Loucy (cell line): ENCODE results near the gene CTBP2.

Source experiments
- CTCF ChIP-seq: fragments of 200-600 bp; sonication (generic); conservative IDR thresholded peaks from 2 replicates; pipeline ENCODE4 v1.5.1; 2014; ENCODE audit warnings: mild to moderate bottlenecking, antibody characterized with exemption, low read length
- EZH2phosphoT487 ChIP-seq: fragments of 200-600 bp; IDR thresholded peaks from 2 replicates; pipeline ENCODE4 v1.6.1; 2018; ENCODE audit warnings: antibody characterized with exemption, mild to moderate bottlenecking, moderate library complexity, borderline replicate concordance

GRCh38 chr10:125003146-125003900, 157.0 kb downstream of the CTBP2 start:
- no peak for TF ChIP-seq CTCF
- no peak for TF ChIP-seq EZH2phosphoT487
